ENCODE measurements around the gene RANBP3.
A peak's percentile ranks its signal among the peaks of the same experiment; 100 is the strongest.

Gene RANBP3

GRCh38 chr19:5977222-5977784 is 637 bp downstream of the RANBP3 start:
- DNase-seq (ENCODE audit: low spot score) = no peak
- in situ Hi-C loops (cut with MboI; ENCODE audit: low sequenced_read_pairs, unreplicated experiment) = no loop called here
- TF ChIP-seq, protein P1, sequence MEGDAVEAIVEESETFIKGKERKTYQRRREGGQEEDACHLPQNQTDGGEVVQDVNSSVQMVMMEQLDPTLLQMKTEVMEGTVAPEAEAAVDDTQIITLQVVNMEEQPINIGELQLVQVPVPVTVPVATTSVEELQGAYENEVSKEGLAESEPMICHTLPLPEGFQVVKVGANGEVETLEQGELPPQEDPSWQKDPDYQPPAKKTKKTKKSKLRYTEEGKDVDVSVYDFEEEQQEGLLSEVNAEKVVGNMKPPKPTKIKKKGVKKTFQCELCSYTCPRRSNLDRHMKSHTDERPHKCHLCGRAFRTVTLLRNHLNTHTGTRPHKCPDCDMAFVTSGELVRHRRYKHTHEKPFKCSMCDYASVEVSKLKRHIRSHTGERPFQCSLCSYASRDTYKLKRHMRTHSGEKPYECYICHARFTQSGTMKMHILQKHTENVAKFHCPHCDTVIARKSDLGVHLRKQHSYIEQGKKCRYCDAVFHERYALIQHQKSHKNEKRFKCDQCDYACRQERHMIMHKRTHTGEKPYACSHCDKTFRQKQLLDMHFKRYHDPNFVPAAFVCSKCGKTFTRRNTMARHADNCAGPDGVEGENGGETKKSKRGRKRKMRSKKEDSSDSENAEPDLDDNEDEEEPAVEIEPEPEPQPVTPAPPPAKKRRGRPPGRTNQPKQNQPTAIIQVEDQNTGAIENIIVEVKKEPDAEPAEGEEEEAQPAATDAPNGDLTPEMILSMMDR (IDR thresholded peaks at IDR 0.05; ENCODE audit: borderline replicate concordance, control extremely low read depth, extremely low read depth, insufficient read depth, missing control alignments) = no peak

DNA sequence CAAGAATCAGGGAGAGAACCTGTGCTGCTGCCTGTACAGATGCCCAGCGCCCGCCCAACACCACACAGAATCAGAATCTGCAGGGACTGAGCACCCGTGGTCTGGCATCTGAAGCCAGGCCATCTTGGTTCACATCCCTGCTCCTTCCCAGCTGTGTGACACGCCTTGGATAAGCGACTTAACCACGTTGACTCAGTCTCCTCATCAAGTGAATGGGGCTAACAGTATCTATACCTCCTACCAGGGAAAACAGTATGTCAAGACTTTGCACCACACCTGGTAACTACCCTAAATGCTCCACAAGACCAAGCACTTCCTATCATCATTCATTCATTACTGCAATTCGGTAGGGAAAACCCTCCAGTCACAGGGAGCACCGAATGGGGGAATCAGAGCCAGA is 1.2 kb downstream of the RANBP3 start:
- DNase-seq (ENCODE audit: low spot score) = no peak
- in situ Hi-C loops (cut with MboI; ENCODE audit: low sequenced_read_pairs, unreplicated experiment) = no loop called here
- TF ChIP-seq, protein P1 (IDR thresholded peaks at IDR 0.05; ENCODE audit: borderline replicate concordance, control extremely low read depth, extremely low read depth, insufficient read depth, missing control alignments) = no peak

DNA sequence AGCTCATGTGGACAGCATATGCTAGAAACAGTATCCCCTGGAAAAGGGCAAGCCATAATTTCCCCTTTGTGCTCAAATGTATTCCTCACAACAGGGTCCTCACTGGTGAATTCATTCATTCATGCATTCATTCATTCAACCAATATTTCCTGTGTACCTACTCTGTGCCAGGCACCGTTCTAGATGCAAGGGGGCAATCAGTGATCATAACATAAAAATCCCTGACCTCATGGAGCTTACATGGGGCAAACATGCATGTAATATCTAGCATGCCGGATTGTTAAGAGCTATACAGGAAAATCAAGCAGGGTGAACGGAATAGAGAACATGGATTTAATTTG is 2.6 kb downstream of the RANBP3 start:
- DNase-seq (ENCODE audit: low spot score) = no peak
- in situ Hi-C loops (cut with MboI; ENCODE audit: low sequenced_read_pairs, unreplicated experiment) = no loop called here
- TF ChIP-seq, protein P1 (IDR thresholded peaks at IDR 0.05; ENCODE audit: borderline replicate concordance, control extremely low read depth, extremely low read depth, insufficient read depth, missing control alignments) = no peak

DNA sequence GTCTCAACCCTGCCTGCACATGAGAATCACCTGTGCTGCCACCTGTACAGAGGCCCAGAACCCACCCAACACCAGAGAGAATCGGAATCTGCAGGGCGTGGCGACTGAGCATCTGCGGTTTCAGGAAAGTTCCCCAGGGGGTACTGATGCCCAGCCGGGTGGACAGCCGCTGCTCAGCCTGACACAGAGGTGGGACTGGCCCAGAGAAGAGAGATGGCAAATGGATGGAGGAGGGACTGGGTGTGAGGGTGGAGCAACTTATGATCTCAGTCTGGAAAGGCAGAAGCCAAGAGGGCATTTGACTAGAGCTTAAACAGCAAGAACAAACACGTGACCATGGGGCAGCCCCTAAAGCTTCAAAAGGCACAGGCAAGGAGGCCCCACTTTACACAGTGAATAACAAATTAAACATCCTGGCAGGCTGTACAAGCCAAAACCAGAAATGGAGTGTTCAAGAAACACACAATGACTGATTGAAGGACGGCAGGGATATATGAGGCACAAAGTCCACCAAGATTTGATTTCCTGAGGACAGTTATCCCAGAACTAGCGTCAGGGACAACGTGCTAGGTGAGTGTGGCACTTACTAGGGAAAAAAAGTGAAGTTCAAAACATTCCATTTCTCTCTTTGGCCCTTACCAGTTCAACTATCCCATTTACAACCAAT is 3.1 kb downstream of the RANBP3 start:
- in situ Hi-C loops (cut with MboI; ENCODE audit: low sequenced_read_pairs, unreplicated experiment) = no loop called here
- TF ChIP-seq, protein P1 (IDR thresholded peaks at IDR 0.05; ENCODE audit: borderline replicate concordance, control extremely low read depth, extremely low read depth, insufficient read depth, missing control alignments) = no peak
- DNase-seq (ENCODE audit: low spot score) = peak; percentile 69

DNA sequence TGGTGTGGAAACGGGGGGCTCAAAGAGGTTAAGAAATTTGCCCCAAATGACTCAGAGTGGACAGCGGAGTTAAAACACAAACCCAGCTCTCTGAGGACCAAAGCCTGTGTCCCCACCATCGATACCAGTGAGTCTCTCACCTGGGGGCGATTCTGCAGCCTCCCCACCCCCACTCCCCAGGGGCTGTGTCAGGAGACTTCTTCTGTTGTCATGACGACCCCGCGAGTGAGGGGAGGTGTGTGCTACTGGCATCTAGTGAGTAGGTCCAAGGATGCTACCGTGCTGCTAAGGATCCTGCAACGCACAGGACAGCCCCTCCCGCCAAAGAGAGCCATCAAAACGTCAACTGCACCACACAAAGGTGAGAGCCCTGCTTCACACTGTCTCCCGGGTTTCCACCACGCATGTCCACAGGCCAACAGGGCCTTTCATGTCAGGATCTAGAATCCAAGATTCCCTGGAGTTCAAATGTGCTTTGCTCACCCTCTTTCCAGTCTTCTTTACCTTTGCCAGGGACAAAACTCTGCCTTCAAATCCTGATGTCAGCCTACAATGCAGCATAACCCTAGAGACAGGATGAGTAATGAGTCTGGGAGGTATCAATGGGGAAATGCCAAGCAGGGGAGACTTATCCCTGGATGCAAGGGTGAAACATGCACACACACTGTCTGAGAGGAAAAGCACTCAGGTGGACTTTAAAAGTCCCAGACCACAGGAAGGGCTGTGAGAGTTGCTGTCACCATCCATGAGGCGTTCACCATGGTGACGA is 3.9 kb downstream of the RANBP3 start:
- TF ChIP-seq, protein P1 (IDR thresholded peaks at IDR 0.05; ENCODE audit: borderline replicate concordance, control extremely low read depth, extremely low read depth, insufficient read depth, missing control alignments) = no peak
- no peak for DNase-seq (ENCODE audit: low spot score)

DNA sequence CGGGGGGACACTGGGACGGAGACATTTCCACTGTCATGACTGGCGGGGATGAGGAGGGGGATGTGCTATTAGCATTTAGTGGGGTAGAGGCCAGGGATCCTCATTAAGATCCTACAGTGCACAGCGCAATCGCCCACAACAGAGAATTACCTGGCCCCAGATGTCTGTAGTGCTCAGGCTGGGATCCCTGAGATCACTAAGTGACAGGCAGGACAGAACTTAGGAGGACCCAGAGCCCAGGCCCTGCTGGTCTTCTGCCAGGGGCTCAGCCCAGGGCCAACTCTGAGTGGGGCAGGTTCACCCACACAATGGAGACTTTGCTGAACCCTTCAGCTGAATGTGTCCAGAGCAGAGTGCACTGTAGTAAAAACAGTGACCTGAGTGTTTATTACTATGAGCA is 4.6 kb downstream of the RANBP3 start:
- in situ Hi-C loops (cut with MboI; ENCODE audit: low sequenced_read_pairs, unreplicated experiment) = no loop called here
- TF ChIP-seq, protein P1 (IDR thresholded peaks at IDR 0.05; ENCODE audit: borderline replicate concordance, control extremely low read depth, extremely low read depth, insufficient read depth, missing control alignments) = no peak
- DNase-seq (ENCODE audit: low spot score) = no peak

More for the DNA sequence above, 3.9 kb downstream of the RANBP3 start:
- in situ Hi-C loops (cut with MboI; ENCODE audit: low sequenced_read_pairs, unreplicated experiment) = no loop called here

Data from GM13976 (cell line).